ENCODE data around the gene SH3GL3. TPM values are rescaled to one million over a fixed set of nuclear protein-coding genes. Genes with fewer than 3 reads are reported as not detected.

SH3GL3 gene
- total and polyA plus RNA-seq, 2 of the 13 experiments (the other 11 are each of a cell fraction or from before 2014, with no cell fraction given), result not detected

DNA sequence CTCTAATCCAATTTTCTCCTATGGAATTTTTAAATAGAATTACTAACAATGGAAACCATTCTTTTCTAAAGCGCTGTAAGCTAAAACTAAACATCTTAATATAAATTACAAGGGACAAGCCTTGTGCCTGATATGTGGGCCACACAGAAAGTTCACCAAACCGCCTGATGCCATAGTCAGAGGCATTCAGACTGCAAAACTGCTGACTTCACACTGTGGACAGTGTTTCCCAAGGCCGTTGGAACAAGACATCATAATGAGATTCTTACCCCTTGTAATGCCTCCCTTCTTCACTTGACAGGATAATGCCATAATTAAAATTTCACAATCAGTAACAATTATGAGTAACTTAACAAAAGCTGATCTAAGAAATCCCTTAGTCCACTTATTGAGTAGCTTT lies 14.9 kb downstream of the SH3GL3 start:
- ChIA-PET POLR2A (no interaction called here), CTCF (ENCODE audit: low intra/inter-chr PET ratio, low total read pairs) (no interaction called here)
- H3K4me2 ChIP-seq (ENCODE audit: low read depth, low read length), result no peak overlapping the region
- no peaks in the 10 kb centered on the region for H4K20me1 ChIP-seq (ENCODE audit: insufficient read depth, low read length)
- in situ Hi-C loops (cut with HindIII; ENCODE audit: extremely low pct_ligation_motif_present, low pct_unique_long_range_greater_than_20kb), result no loop called here
- no peak for TF ChIP-seq ZNF761 (CRISPR knock-in tag; conservative IDR thresholded peaks at IDR 0.05)
- peak in 1 of 2 experiments; percentile 6; a peak in 1 of 4 replicates for TF ChIP-seq MAFK (conservative IDR thresholded peaks at IDR 0.05 in 1 of 2, IDR thresholded peaks at IDR 0.05 in 1 of 2; ENCODE audit: low read length in 2 of 2)
- BruUV-seq (replicated peaks), result no TSS peak
- intact Hi-C loops (cut with micrococcal nuclease; ENCODE audit: unreplicated experiment), result no loop called here
- H3K9ac ChIP-seq (ENCODE audit: insufficient read depth, low read depth, low read length), result no peak overlapping the region
- ATAC-seq (no peak), FAIRE-seq (no peak), DNase-seq (ENCODE audit: low spot score) (no peak)
- H3K27ac ChIP-seq (ENCODE audit: extremely low read length, insufficient read depth, low read length), result no peak overlapping the region
- H3K36me3 ChIP-seq (replicated peaks in 1 of 2; ENCODE audit: control insufficient read depth in 1 of 2, insufficient read depth in 2 of 2, low read length in 2 of 2), result no peaks in the 10 kb centered on the region
- H3K27me3 ChIP-seq (ENCODE audit: control insufficient read depth in 1 of 2, insufficient read depth in 2 of 2, low read length in 2 of 2), result peaks cover 0 to 1% of the 10 kb centered on the region in 2 experiments; a peak in 1 of 5 replicates
- H3K4me3 ChIP-seq (replicated peaks in 1 of 3; ENCODE audit: insufficient read depth in 1 of 3, low read depth in 2 of 3, low read length in 3 of 3), result no peak overlapping the region
- H3K4me1 ChIP-seq (ENCODE audit: insufficient read depth, low read length), result no peaks in the 10 kb centered on the region
- H2AFZ ChIP-seq (ENCODE audit: low read length), result no peak overlapping the region
- no peaks in the 10 kb centered on the region for H3K79me2 ChIP-seq (ENCODE audit: insufficient read depth, low read length)
- H3K9me3 ChIP-seq (ENCODE audit: low read length), result no peaks in the 10 kb centered on the region
- 6% methylated on average over 3 of the region's 3 CpGs for WGBS (ENCODE audit: low lambda C conversion rate)

GRCh38 chr15:83462953-83463433 lies 15.9 kb downstream of the SH3GL3 start:
- H3K4me2 ChIP-seq (ENCODE audit: low read depth, low read length), result no peak overlapping the region
- no peak overlapping the region for H3K27ac ChIP-seq (ENCODE audit: extremely low read length, insufficient read depth, low read length)
- no peak overlapping the region for H3K4me3 ChIP-seq (replicated peaks in 1 of 3; ENCODE audit: insufficient read depth in 1 of 3, low read depth in 2 of 3, low read length in 3 of 3)
- BruUV-seq (replicated peaks), result no TSS peak
- H4K20me1 ChIP-seq (ENCODE audit: insufficient read depth, low read length), result no peaks in the 10 kb centered on the region
- no peak for FAIRE-seq
- 1% methylated on average over 4 of the region's 4 CpGs for whole genome bisulfite sequencing (ENCODE audit: low lambda C conversion rate)
- peaks cover 0 to 1% of the 10 kb centered on the region in 2 experiments; a peak in 1 of 5 replicates for H3K27me3 ChIP-seq (ENCODE audit: control insufficient read depth in 1 of 2, insufficient read depth in 2 of 2, low read length in 2 of 2)
- ATAC-seq, result no peak
- no peaks in the 10 kb centered on the region for H3K36me3 ChIP-seq (replicated peaks in 1 of 2; ENCODE audit: control insufficient read depth in 1 of 2, insufficient read depth in 2 of 2, low read length in 2 of 2)
- no peaks in the 10 kb centered on the region for H3K9me3 ChIP-seq (ENCODE audit: low read length)
- no peaks in the 10 kb centered on the region for H3K79me2 ChIP-seq (ENCODE audit: insufficient read depth, low read length)
- ChIA-PET CTCF (ENCODE audit: low intra/inter-chr PET ratio, low total read pairs) (no interaction called here), POLR2A (no interaction called here)
- intact Hi-C loops (cut with micrococcal nuclease; ENCODE audit: unreplicated experiment), result no loop called here
- in situ Hi-C loops (cut with HindIII; ENCODE audit: extremely low pct_ligation_motif_present, low pct_unique_long_range_greater_than_20kb), result no loop called here
- H2AFZ ChIP-seq (ENCODE audit: low read length), result no peak overlapping the region
- no peaks in the 10 kb centered on the region for H3K4me1 ChIP-seq (ENCODE audit: insufficient read depth, low read length)
- no peak for DNase-seq (ENCODE audit: low spot score)
- H3K9ac ChIP-seq (ENCODE audit: insufficient read depth, low read depth, low read length), result no peak overlapping the region
- TF ChIP-seq ZNF142 (CRISPR knock-in tag; IDR thresholded peaks at IDR 0.05) (no peak), KLF11 (CRISPR knock-in tag; IDR thresholded peaks at IDR 0.05) (no peak), SKI (IDR thresholded peaks at IDR 0.05; ENCODE audit: partially characterized antibody) (no peak), POLR2A (IDR thresholded peaks at IDR 0.05; ENCODE audit: insufficient read depth in 1 of 2, low read depth in 2 of 2, low read length in 2 of 2) (no peak), FOXA1 (IDR thresholded peaks at IDR 0.05) (no peak), FOXA1 (CRISPR knock-in tag; IDR thresholded peaks at IDR 0.05) (no peak), KLF12 (CRISPR knock-in tag; IDR thresholded peaks at IDR 0.05; ENCODE audit: borderline replicate concordance) (no peak), ZNF24 (IDR thresholded peaks at IDR 0.05) (no peak), IKZF4 (CRISPR knock-in tag; IDR thresholded peaks at IDR 0.05; ENCODE audit: borderline replicate concordance, low read depth, not compliant biosample characterization) (no peak), ZNF350 (CRISPR knock-in tag; IDR thresholded peaks at IDR 0.05; ENCODE audit: borderline replicate concordance, low read depth) (no peak)

All from HepG2 (cell line).